ENCODE results near the gene LGR6.
A peak's percentile ranks its signal among the peaks of the same experiment; 100 is the strongest.
"Not testable (repeated sequence)": the region's sequence is repeated elsewhere in the genome, so short reads cannot be mapped to it uniquely, and the experiment has no call there.

Gene LGR6, protein sequence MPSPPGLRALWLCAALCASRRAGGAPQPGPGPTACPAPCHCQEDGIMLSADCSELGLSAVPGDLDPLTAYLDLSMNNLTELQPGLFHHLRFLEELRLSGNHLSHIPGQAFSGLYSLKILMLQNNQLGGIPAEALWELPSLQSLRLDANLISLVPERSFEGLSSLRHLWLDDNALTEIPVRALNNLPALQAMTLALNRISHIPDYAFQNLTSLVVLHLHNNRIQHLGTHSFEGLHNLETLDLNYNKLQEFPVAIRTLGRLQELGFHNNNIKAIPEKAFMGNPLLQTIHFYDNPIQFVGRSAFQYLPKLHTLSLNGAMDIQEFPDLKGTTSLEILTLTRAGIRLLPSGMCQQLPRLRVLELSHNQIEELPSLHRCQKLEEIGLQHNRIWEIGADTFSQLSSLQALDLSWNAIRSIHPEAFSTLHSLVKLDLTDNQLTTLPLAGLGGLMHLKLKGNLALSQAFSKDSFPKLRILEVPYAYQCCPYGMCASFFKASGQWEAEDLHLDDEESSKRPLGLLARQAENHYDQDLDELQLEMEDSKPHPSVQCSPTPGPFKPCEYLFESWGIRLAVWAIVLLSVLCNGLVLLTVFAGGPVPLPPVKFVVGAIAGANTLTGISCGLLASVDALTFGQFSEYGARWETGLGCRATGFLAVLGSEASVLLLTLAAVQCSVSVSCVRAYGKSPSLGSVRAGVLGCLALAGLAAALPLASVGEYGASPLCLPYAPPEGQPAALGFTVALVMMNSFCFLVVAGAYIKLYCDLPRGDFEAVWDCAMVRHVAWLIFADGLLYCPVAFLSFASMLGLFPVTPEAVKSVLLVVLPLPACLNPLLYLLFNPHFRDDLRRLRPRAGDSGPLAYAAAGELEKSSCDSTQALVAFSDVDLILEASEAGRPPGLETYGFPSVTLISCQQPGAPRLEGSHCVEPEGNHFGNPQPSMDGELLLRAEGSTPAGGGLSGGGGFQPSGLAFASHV

DNA sequence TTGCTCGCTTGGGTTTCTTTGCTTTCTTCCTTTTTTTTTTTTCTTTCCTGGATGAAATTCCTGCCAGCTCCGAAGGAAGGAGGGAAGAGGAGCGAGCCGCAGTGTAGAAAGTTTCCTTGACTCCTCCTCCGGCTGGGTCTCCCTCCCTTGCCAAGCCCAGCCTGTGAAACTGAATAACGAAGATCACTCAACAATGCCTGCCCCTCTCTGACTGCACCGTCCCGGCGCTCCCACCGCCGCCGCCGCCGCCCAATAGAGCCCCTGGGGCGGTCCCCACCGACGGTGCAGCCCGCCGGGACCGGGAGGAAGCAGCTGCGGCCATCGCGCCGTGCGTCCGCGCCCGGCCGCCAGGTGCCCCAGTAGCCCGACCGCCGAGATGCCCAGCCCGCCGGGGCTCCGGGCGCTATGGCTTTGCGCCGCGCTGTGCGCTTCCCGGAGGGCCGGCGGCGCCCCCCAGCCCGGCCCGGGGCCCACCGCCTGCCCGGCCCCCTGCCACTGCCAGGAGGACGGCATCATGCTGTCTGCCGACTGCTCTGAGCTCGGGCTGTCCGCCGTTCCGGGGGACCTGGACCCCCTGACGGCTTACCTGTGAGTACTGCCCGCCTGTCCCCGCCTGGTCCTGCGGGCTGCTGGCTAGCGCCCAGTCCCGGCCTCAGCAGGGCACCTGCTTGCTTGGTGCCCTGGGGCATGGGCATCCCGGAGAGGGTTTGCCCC is at the start of gene LGR6:
Gene LGR6, plus strand, starts transcription at position 186 of the 714 bp plus-strand sequence. Its CDS starts 191 bp downstream, at position 377.
- in situ Hi-C loops (cut with MboI; ENCODE audit: low pct_unique_long_range_greater_than_20kb, low sequenced_read_pairs): no loop called here

DNA sequence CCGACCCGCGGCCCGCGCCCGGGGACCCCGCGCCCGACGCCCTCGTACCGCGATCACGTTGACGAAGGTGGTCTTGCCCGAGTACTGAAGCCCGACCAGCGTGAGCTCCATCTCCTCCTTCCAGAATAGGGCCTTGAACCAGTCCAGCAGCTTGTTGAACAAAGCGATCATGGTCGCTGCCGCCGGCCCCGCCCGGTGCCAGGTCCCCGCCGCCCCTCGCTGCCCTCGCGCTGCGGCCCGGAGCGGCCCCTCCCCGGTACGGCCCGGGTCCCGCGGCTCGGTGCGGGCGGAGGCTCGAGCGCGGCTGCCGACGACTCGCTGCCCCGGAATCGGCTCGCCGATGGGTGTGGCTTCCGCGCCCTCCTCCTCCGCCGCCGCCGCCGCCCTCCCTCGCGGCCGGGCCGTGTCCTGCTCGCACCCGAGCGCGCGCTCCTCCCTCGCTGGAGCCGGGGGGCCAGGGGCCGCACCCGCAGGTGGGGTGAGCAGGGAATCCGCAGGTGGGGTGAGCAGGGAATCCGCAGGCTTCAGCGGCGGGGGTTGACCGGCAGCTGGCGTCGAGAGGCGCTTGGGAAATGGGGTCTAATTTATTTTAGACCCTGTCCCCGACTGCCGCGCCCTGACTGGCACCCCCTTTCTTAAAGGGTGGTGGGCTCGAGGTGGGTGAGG is 49.1 kb upstream of the LGR6 start, which contains the start of gene ARL8A:
Gene ARL8A, minus strand, starts transcription at position 336 of the 666 bp plus-strand sequence. Its CDS starts 165 bp downstream, at position 171.
- in situ Hi-C loops (cut with MboI; ENCODE audit: low pct_unique_long_range_greater_than_20kb, low sequenced_read_pairs): no loop called here
- peak; percentile 41 for DNase-seq

More for the DNA sequence above, at the start of gene LGR6:
- no peak for DNase-seq

GRCh38 chr1:202145068-202145743 is 48.4 kb upstream of the LGR6 start:
- peak; percentile 45 for DNase-seq
- in situ Hi-C loops (cut with MboI; ENCODE audit: low pct_unique_long_range_greater_than_20kb, low sequenced_read_pairs): no loop called here

DNA sequence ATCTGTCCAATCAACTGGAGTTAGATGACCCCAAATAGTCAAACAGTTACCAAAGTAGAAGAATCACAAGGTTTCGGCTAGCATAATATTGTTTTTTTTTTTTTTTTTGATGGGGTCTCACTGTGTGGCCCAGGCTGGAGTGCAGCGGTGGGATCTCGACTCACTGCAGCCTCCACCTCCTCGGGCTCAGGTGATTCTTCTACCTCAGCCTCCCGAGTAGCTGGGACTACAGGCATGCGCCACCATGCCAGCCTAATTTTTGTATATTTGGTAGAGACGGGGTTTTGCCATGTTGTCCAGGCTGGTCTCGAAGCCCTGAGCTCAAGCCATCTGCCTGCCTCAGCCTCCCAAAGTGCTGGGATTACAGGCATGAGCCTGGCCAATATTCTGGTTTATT is 47.9 kb upstream of the LGR6 start:
- DNase-seq; in situ Hi-C loops (cut with MboI; ENCODE audit: low pct_unique_long_range_greater_than_20kb, low sequenced_read_pairs): not testable (repeated sequence)

DNA sequence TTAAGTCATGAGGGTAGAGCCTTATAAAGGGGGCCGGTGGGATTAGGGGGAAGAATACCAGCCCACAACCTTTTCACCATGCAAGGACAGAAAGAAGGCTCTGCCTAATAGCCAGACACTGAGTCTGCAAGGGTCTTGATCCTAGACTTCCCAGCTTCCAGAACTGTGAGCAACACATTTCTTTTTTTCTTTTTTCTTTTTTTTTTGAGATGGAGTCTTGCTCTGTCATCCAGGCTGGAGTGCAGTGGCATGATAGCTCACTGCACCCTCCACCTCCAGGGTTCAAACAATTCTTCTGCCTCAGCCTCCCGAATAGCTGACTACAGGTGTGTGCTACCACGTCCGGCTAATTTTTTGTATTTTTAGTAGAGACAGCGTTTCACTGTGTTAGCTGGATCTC is 47.3 kb upstream of the LGR6 start:
- in situ Hi-C loops (cut with MboI; ENCODE audit: low pct_unique_long_range_greater_than_20kb, low sequenced_read_pairs): no loop called here
- DNase-seq: no peak

- no peak for DNase-seq
- in situ Hi-C loops (cut with MboI; ENCODE audit: low pct_unique_long_range_greater_than_20kb, low sequenced_read_pairs): no loop called here
Measured at GRCh38 chr1:202146993-202147392, 46.6 kb upstream of the LGR6 start.

GRCh38 chr1:202148391-202148790 is 45.2 kb upstream of the LGR6 start:
- no peak for DNase-seq
- in situ Hi-C loops (cut with MboI; ENCODE audit: low pct_unique_long_range_greater_than_20kb, low sequenced_read_pairs): no loop called here

GRCh38 chr1:202149566-202149965 is 44.0 kb upstream of the LGR6 start:
- DNase-seq: no peak
- in situ Hi-C loops (cut with MboI; ENCODE audit: low pct_unique_long_range_greater_than_20kb, low sequenced_read_pairs): no loop called here

DNA sequence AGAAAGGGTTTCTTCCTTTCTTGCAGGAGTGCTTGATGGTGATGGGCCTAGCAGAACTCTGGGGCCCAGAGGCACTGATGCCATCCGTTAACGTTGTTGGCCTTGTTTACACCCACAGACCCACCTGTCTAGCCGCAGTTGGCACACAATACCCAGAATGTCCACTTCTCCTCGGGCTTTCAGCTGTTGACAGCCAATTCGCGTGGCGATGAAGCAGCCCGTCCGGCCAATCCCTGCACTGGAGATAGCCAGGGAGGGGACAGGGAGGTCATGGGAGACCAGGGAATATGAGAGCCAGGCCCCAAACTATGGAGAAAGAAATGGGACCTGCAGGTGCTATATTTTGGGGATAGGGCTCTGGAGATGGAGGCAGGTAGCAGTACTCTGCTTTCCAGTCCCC is 43.4 kb upstream of the LGR6 start:
- no peak for DNase-seq

DNA sequence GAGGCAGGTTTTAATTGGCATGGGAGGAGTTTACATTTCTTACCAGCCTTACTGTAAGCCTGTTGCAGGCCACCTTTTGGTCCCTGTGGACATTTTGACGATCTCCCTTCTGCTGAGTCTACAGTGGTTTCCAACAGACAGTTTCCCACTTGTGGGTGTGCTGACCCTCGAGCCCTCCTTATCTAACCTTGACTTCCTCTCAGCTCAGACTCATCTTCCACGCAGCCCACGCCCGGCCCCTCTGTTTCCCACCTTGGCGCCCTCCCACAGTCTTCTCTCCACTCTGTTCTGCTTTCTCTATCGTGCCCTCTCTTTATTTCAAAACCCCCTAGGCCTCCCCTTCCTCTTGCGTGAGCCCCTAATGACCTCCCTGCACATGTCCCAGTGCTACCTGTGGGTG is 43.0 kb upstream of the LGR6 start:
- no peak for DNase-seq
- in situ Hi-C loops (cut with MboI; ENCODE audit: low pct_unique_long_range_greater_than_20kb, low sequenced_read_pairs): no loop called here

More for the DNA sequence above, 43.4 kb upstream of the LGR6 start:
- in situ Hi-C loops (cut with MboI; ENCODE audit: low pct_unique_long_range_greater_than_20kb, low sequenced_read_pairs): no loop called here

DNA sequence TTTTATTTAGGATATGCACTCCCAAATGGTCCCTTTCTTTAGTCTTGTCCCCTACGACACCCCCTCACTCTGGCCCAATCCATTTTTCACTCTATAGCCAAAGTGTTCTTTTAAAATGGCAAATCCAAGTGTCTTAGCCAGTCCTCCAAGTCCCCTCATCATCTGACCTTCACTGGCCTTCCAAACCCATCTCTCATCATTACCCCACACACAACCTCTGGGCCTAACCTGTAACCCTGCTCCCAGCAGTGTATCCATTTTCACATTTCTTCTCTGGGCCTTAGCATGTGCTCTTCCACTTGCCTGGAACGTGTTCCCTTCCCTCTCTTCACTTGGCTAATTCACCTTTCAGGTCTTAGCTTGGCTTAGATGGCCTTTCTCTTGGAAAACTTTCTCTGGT is 42.6 kb upstream of the LGR6 start:
- no peak for DNase-seq
- in situ Hi-C loops (cut with MboI; ENCODE audit: low pct_unique_long_range_greater_than_20kb, low sequenced_read_pairs): no loop called here

DNA sequence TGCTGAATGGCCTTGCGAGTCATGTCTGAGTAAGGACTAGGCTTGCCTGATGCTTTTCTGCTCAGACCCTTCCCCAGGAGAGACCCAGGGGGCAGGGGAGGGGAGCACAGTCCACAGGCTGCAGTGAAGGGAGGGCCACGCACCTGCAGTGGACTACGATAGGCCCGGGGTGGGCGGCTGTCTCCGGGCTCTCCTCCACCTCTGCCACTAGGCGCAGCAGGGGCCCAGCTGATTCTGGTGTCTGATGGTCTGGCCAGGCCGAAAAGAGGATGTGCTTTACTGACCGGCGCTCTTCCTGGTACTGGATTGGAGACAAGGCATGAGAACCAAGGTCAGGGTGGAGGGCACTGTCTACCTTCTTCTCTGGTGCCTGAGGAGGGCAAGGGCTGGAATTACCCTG is 41.2 kb upstream of the LGR6 start:
- in situ Hi-C loops (cut with MboI; ENCODE audit: low pct_unique_long_range_greater_than_20kb, low sequenced_read_pairs): no loop called here
- DNase-seq: no peak

GRCh38 chr1:202153284-202153683 is 40.3 kb upstream of the LGR6 start:
- in situ Hi-C loops (cut with MboI; ENCODE audit: low pct_unique_long_range_greater_than_20kb, low sequenced_read_pairs): no loop called here
- no peak for DNase-seq

DNA sequence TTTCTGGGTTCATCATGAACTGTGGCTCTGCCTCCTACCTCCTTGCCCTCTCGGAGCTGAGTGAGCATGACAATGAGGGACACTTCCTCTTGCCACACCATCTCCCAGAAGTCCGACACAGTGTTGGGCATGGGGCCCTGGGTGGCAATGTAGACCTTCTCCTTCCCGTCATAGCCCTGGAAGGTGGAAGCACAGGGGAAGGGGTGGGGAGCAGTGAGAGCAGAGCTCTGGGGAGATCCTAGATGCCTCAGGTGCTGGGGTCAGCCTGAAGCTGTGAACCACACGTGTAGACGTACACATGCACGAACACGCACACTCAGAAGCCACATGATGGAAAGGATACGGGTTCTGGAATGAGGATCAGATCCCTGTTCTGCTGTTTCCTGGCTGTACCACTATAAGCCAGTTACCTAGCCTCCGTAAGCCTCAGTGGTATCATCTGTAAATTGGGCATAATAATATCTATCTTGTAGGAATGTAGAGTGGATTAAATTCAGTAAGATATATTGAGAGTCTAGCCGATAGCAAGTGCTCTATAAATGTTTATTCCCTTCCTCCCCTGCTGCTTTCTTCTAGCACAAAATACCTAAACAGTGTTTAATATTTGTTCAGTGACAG is 39.3 kb upstream of the LGR6 start:
- in situ Hi-C loops (cut with MboI; ENCODE audit: low pct_unique_long_range_greater_than_20kb, low sequenced_read_pairs): no loop called here
- DNase-seq: no peak

- in situ Hi-C loops (cut with MboI; ENCODE audit: low pct_unique_long_range_greater_than_20kb, low sequenced_read_pairs): no loop called here
- DNase-seq: peak; percentile 79
Measured at GRCh38 chr1:202154766-202155477, 38.7 kb upstream of the LGR6 start.

- in situ Hi-C loops (cut with MboI; ENCODE audit: low pct_unique_long_range_greater_than_20kb, low sequenced_read_pairs): no loop called here
- DNase-seq: no peak
Measured at GRCh38 chr1:202155478-202156021, 38.0 kb upstream of the LGR6 start.

- in situ Hi-C loops (cut with MboI; ENCODE audit: low pct_unique_long_range_greater_than_20kb, low sequenced_read_pairs): no loop called here
- DNase-seq: no peak
Measured at GRCh38 chr1:202156590-202156989, 37.0 kb upstream of the LGR6 start.

Data from KBM-7 (cell line).